Body of pancreas (tissue), 4 donors: ENCODE data around the gene AMBRA1.

ENCODE experiments used
- POLR2A ChIP-seq, 3 donors: fragments of 450-650 bp; IDR thresholded peaks; one replicate each; pipeline ENCODE4 v1.6.1; 2016; ENCODE audit warnings: antibody characterized with exemption in 3 of 3, mild to moderate bottlenecking in 2 of 3
- TF ChIP-seq, protein P1 (sequence below), 7 experiments: fragments of 450-650 bp in 4 of 7; fragments of 200-600 bp in 3 of 7; sonication (generic) in 3 of 7; IDR thresholded peaks; one replicate each; pipeline ENCODE4 v1.5.1; 2016 to 2019; ENCODE audit warnings: antibody characterized with exemption in 7 of 7

DNA sequence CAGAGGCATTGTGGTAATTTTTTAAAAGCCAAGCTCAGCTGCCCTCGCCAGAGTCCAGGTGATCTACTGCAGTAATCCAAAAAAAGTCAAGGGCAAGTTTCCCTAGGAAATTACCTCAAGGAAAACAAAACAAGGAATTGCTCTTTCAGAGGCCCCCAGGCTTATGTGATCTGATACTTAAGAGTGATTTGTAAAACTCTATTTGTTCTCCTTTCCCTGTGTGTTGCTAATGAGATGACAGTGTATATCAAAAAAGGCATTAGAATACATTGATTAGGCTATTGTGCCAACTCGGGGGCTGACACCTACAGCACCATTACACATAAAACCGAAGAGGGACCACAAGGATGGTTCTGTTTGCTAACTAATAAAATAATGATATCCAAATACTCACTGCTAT lies 157.7 kb downstream of the AMBRA1 start:
- TF ChIP-seq, protein P1, sequence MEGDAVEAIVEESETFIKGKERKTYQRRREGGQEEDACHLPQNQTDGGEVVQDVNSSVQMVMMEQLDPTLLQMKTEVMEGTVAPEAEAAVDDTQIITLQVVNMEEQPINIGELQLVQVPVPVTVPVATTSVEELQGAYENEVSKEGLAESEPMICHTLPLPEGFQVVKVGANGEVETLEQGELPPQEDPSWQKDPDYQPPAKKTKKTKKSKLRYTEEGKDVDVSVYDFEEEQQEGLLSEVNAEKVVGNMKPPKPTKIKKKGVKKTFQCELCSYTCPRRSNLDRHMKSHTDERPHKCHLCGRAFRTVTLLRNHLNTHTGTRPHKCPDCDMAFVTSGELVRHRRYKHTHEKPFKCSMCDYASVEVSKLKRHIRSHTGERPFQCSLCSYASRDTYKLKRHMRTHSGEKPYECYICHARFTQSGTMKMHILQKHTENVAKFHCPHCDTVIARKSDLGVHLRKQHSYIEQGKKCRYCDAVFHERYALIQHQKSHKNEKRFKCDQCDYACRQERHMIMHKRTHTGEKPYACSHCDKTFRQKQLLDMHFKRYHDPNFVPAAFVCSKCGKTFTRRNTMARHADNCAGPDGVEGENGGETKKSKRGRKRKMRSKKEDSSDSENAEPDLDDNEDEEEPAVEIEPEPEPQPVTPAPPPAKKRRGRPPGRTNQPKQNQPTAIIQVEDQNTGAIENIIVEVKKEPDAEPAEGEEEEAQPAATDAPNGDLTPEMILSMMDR (IDR thresholded peaks at IDR 0.05): no peak
- no peak for TF ChIP-seq POLR2A (IDR thresholded peaks at IDR 0.05)
